Measurements from ENCODE around the gene GPR87.

The GPR87 gene

DNA sequence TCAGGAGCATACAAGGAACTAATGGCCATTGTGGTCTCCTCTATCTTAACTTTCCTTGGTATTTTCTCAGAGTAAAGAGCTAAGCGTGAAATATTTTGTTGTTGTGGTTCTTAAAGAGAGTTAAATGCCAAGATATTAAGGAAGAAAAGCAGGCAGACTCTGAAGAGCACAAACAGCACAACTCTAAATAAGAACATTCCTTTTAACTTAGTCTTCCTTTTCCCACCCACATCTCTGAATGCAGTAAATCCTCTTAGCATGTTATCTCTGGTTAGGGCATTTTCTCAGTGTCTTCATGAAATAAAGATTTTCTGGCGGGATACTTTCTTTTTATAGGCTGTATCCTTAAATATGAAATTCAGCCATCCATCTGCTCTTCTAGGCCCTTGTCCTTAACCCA is 1.5 kb downstream of the GPR87 start:
- no peak for DNase-seq

DNA sequence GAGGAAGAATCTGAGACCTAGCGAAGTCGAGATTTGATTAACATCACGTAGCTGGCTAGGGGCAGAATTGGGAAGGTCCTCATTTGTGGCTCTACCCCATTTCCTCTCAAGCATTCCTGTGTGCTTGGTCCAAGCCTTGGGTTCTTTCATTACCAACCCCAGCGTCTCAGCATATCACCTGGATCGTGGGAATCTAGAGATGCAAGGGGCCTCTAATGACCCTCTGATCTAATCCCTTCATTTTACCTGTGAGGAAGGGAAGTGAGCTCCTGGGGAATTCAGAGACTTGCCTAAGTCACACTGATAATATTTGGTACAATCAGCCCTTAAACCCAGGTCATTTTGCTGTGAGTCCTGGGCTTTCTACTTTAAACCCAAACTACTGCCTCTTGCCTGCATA is 2.0 kb downstream of the GPR87 start:
- no peak for DNase-seq

DNA sequence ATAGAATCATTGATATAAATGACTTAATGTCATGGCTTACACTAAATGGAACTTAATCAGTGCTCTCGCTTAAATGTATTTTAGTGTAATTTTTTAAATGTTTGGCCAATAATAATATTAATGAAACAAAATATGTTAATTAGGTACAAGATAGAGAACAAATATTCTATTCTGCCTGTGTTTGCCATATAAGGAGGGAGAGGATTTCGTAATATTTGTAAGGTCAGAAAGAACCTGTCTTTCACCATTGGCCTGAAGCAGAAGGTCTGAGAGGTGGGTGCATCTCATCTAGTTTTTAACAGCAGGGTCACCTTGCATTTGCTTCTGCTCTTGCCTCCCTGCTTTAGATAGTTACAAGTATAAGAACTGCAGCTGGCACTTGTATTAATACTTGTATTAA is 2.5 kb downstream of the GPR87 start:
- DNase-seq, result no peak

DNA sequence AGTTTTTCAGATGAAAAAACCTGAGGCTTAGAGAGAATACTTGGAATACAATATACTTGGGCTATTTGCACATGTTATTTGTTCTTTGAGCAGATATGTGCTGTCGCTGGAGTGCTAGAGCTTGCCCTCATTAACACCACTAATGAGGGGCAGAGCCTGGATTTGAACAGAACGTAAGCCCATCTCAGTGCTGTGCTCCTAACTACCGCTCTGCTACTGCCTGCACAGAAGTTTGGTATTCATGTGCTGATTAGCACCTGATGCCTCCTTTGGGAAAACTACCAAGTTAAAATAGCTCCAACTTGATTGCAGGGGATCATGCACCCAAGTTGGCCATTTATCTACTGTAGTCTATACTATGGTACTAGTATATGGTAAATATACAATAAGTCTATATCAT is 3.6 kb downstream of the GPR87 start:
- no peak for DNase-seq

DNA sequence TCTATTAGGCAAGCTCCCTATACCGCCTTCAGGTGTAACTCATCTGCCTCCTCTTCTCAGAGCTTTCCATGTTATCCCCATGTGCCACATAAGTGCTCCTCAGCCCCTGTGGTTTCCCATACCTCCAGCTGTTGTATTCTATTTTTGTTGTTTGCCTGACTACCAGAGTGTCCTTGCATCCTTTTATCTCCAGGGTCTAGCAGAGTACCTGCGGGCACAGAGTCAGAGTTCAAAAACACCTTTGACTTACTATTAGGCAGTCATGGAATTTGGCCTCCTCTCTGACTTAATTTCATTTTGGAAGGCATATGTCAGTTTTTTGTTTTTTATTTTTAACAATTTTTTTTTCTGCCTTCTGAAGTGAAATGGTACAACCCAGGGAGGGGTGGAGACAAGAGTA is 7.1 kb downstream of the GPR87 start:
- no peak for DNase-seq

DNA sequence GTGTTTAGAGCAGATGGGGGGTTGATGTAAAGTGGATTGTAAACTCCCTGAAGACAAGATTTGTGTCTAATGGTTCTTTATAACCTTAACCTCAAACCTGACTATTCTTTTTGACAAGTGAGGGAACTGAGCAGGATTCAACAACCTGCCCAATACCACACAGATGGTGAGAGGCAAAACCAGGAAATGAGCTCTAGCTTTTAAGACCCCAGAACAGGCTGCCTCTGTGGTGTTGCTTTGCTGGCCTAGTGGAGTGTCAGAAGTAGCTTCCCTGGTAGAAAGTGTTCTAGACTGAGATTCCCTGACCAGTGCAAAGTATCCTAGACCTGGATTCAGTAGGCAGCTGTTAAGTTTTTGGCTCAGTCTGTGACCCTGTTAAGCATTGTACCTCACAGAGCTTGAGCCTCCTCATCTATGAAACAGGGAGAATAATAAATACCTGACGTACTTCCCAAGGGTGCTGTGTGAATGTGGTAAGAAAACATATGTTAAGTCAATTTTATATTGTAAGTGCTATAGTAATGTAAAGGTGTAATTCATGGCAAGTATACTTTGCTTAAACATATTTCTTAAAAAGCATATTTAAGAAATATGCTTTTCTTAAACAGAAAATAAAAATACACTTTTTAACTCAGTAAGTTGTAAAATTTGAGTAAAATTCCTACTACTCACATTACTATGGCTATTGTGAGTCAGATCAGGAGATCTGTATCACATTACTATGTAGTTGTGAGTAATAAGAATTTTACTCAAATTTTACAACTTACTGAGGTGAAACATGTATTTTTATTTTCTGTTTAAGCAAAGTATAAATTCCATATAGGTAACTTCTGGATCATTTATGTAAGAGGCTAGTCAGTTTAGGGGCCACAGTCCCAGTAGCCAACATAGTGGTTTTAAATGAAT is 8.8 kb downstream of the GPR87 start:
- no peak for DNase-seq

DNA sequence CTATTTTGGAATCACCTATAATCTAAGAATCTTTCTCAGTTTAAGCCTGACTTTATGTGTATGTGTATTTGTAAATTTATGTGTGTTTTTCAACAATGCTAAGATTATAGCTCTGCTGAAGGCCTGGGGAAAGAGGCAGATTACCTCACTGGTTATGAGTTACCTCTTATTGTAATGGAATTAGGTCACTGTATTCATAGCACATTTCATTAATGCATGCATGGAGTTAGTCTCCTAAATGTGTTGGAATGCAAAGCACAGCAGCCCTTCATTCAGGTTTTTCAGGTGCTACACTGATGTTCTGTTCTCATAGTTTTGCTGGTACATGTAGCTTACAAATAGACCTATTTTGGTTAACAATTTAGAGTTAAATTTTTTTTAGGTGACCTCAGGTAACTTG is 9.5 kb downstream of the GPR87 start:
- DNase-seq, result no peak

DNA sequence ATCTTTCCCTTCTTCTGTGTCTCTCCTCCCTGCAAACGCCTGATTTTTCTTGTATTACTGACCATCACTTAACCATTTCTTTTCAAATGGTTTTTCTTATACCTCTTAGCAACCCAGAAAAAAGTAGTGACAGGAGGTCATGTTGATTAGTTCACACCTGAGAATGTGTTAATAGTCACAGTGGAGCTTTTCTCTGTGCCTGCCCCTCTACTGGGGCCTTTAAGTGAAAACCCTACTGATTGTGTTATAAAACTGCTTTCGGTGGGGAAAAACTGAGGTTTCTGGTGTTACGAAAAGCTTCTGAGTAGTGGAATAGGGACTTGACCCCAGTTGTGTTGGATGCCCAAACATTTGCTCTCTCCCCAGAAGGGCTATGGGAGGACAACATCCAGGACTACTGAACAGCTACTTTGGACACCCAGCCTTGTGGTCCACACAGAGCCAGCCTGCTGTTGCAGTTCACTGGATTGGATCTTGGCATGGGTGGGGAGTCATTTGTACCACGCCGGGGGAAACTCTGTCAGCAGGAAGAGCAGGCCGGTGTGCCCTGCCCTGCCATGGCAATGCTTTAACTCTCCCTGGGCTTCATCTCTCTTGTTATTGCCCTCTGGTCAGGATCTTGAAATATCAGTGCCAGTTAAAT is 10.3 kb downstream of the GPR87 start:
- no peak for DNase-seq

DNA sequence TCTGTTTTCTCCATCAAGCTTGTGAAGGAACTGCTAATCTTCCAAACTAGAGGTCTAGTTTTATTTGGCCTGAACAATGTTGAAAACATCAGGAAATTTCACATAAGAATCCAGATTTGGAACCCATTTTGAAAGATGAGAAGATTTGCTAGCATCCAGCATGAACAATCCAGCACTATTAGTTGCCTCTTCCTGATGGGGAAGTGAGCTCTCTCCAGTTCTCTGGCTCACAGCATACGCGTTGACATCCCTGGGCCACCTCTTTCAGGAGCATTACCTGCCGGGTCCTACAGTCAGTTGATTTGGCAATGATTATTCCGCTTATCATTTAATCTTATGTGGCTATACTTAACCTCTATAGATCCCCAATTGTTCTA is 10.9 kb downstream of the GPR87 start:
- DNase-seq, result no peak

DNA sequence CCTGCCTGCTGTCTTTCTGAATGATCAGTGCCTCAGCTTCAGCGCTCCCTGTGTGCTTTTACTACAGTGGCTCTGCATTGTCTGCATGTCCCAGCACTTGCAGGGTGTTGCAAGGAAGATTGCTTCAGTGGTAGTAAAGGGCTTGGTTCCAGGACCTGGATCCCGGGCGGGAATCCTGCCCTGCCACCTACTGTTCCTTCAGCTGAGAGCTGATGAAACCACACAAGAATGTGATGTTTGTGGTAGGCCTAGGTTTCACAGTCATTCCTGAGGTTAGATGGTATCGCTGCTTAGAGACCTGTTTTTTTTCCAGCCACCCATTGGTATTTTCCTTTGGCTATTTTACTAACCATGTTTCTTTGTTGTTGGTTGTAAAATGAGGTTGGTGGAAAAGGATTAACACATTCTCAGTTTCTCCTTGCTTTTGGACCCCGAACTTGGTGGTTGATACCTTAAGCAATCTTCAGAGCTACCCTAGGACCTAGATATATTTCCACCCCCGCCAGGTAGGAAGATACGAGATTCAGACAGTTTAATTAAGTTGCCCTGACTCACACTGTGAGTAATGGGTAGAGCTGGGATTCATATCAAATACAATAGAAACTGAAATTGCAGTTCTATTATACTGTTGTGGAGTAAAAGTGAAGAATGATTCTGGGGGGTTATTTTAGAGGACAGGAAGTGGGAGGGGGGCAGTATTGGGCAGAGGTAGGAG is 11.4 kb downstream of the GPR87 start:
- DNase-seq, result no peak

DNA sequence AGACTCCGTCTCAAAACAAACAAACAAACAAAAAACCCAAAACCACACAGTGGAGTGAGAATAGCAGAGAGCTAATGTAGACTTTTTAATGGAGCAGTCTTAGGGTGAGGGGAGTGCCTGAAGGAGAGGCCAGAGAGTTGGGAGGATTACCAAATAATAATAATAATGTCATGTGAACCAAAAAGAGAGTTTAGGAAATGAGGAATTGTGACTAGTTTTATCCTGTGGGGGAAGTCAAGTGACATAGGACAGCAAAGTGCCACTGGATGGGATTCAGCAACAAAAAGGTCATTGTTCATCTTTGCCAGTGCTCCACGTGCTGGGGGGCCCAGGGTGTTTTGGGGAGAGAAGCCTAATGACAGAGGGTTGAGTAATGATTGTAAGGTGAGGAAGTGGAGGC is 12.9 kb downstream of the GPR87 start:
- DNase-seq, result no peak

DNA sequence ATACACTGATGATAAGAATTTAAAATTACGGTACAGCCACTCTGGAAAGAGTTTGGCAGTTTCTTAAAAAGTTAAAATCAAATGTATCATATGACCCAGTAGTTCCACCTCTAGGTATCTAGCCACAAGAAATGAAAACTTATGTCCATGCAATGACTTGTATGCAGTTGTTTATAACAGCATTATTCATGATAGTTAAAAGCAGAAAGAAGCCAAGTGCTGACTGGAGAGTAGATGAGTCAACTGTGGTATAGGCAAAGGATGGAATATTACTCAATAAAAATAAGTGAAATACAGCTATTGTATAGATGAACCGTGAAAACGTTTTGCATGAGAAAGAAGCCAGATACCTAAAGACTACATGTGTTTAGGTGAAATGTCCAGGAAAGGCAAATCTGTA is 14.8 kb downstream of the GPR87 start:
- DNase-seq, result no peak

DNA sequence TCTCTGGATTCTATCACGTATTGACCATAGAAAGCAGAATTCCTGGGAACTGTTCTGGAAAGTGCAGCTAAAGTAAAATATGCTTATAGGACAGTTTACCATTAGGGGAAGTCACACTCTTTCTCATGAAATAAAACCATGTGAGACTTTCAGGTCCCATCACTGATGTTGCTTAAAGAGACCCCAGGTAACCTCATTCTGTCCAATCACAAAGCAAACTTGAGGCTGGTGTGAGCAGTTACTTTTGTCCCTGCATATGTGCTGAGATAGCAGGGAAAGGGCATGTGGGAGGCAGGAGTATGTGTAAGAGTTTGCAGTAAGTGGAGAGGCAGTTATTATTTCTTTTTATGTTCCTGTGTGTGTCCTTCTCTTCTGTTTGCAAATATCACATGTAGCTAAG is 16.1 kb downstream of the GPR87 start:
- no peak for DNase-seq

DNA sequence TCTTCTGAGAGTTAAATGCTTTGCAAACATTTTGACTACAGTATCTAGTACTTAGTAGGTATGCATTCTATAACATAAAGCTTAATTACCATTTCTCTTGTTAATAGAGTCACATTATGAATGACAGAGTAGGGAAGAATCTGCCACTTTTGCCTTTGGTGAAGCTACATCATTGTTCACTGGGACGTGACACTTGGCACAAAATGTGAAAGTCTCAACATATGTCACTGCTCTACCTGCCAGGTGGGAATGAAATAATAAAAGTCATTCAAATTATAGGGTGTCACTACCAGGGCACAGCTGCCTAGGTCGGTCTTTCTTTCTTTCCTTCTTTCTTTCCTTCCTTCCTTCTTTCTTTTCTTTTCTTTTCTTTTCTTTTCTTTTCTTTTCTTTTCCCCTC is 17.6 kb downstream of the GPR87 start:
- DNase-seq, result no peak

DNA sequence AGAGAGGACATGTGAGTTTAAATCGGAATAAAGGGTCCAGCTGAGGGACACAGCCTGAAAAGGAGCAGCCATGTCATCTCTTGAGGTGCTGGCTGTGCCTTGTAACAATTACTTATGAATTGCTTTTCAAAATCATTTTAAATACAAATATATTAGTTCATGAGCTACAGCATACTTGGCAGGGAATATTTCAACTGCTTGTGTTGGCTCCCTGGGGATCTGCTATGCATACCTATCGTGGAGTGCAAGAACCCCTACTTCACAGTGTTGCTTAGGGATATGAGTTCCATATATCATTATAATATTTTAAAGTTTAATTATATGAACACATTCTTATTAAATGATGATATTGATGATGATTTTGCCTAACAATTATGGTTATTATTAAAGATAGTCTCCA is 19.2 kb downstream of the GPR87 start:
- no peak for DNase-seq

DNA sequence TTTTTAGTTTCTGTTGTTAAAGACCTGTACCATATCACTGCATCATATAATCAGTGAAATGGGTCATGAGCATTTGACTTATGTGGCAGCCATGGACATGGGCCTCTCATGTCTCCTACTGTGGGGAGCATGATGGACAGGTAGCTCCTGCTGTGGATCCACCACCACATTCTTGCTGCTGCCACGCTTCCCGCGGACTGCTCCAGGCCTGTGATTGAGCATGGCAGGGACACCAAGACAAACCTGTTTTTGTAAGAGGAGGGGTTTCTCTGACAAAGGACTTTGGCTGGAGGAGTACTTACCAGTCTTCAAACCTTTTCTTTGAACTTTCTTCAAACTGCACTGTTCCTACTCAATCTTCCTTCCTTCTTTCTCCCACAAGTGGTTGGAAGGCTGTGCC is 20.4 kb downstream of the GPR87 start:
- DNase-seq, result no peak

DNA sequence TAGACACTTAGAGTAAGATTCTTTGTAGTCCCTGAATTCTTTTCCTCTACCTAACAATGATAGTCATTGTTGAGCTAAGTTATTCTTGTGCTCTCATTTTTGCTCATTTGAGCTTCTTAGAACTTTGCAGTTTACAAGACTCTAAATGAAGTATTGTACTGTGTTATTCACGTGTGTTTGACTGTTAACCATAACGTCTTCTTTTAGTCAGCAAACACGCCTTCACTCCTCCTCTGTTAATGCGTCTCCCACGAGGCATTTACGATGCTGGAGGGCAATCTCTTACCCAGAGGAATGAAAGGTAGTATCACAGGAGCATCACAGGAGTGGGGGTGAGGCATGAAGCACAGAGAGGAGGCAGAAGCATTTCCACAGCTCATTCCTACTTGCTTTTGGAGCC is 23.5 kb downstream of the GPR87 start:
- DNase-seq, result no peak

DNA sequence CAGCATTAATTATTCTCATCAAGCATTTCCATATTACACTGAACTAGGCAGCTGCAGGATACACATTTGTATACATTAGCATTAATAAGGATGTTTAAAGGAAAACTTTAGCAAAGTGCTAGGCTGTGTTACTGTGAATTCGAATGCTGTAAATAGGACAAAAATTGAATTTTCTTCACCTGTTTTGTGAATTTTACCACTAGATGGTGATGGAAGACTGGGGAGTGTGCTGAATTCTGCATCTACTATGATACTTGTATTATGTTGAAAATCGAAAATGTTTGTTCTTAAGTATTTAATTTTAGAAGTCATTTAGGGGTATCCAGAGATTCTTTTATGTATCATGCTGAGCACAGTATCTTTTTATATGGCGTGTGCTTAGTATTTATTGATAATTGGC is 25.9 kb downstream of the GPR87 start:
- no peak for DNase-seq

DNA sequence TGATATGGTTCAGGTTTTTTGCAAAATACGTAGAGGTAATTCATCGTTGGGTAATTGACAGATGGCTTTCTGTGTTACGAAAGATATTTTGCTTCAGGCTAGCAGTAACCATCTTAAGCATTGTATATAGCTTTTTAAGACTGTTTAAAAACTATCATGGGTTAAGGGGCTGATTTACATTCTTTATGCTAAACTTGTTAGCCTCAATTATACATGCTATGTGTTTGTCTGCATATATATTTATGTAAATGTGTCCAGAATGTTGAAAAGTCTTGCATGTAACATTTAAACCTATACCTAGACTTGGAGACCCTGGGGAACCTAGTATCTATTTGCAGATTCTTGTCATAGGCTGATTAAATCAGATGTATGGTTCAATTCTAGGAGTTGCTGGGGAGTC is 27.2 kb downstream of the GPR87 start:
- no peak for DNase-seq

DNA sequence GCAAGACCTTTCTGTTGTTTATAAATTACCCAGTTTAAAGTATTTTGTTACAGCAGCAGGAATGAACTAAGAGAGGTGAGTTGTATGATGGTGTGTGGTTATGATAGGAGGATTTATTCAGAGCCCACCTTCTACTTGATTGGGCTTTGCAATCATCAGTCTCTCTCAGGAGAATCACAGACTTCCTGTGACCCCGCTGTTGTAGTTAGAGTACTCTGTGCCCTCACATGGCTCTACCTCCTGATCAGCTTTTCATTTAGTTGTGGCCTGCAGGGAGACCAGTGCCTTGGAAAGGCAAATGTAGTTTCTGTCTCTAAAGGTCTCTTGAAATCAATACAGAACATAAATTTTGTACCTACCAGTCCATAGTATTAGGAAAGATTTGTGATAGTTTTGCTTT is 30.7 kb downstream of the GPR87 start:
- DNase-seq, result no peak

DNA sequence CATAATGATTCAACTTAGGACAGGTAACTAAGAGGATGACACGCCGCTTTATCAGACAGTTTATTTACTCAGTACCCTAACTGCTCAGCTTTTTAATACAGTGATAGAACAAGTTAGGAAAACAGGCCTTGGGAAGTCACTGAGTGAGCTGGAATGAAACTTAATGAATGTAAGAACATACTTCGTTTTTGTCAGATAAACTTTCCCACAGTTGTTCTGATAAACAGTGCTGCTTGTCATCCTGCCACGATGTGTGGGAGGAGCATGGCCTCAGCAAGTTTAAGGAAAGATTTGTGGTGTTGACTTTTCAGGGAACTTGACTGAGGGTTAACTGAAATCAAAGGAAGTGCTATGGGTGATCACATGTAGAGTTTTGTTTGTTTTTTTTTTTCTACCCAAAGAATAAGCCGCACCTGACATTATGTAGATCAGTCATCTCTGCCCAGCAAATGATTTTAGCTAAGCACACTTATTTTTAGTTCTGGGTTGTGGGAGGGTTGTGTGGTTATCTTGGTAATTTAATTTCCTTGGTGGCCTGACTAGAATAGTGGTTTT is 32.6 kb downstream of the GPR87 start:
- DNase-seq, result no peak

DNA sequence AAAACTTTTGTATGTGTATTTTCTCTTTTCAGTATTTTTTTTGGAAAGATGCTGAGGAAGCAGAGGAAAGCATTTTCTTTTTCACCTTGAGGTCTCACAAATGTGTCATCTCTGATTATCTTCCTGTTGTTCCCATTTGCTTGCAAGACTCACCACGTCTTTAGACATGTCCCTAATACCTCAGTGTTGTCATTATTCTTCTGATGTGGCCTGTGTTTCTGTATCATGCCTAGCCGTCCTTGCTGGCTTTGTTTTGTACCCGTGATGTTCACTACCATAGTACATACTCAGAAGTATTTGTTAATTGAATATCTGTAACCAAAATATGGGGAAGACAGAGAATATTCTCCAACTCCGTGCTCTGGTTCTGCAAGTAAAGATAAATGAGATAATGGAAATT is 33.2 kb downstream of the GPR87 start:
- no peak for DNase-seq

DNA sequence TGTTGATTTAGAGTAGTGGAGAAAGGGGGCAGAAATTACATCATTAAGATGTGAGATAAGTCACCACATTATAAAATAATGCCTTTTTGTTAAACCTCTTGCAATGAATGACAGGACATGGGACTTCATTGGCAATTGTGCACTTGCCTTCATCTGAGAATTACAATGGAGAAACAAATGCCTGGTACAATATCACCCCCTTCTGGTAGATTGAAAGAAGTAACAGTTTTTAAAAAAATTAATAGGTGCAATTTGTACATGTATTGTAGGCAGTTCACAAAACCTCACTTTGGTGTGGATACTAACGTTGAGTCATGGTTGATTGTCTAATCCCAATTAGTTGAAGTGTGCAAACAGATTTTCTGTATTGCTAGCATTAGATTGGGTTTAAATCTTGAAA is 33.7 kb downstream of the GPR87 start:
- DNase-seq, result peak; percentile 49
